GOT3 (cell line): ENCODE results near the gene DDX6.
"Not testable (repeated sequence)": the region's sequence is repeated elsewhere in the genome, so short reads cannot be mapped to it uniquely, and the experiment has no call there.

Source experiments
- DNase-seq: peaks from one replicate; lab custom pipeline; 2025; ENCODE audit warnings: mixed read lengths; lab: John Stamatoyannopoulos, UW

DDX6 gene

GRCh38 chr11:118791111-118791960 lies at the start of gene DDX6:
TSS of gene DDX6 (minus strand) at chr11:118791164. CDS start at chr11:118786251, 4,913 bp downstream.
- DNase-seq = peak; percentile 31

DNA sequence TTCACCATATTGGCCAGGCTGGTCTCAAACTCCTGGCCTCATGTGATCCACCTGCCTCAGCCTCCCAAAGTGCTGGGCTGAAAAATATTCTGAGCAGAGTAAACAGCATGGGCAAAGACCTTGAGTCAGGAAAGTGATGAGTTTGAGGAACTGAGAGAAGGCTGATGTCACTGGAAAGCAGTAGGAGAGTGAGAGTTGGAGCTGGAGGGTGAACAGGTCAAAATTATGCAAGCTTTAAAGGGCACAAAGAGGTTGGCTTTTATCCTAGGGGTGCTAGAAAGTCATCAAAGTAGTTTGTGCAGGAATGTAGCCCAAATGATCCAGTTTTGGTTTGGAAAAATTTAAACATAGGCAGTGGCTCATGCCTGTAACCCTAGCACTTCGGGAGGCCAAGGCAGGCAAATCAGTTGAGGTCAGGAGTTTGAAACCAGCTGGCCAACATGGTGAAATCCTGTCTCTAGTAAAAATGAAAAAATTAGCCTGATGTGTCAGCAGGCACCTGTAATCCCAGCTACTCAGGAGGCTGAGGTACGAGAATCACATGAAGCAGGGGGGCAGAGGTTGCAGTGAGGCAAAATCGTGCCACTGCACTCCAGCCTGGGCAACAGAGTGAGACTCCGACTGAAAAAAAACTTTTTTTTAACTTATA lies 48.1 kb upstream of the DDX6 start:
- no peak for DNase-seq

DNA sequence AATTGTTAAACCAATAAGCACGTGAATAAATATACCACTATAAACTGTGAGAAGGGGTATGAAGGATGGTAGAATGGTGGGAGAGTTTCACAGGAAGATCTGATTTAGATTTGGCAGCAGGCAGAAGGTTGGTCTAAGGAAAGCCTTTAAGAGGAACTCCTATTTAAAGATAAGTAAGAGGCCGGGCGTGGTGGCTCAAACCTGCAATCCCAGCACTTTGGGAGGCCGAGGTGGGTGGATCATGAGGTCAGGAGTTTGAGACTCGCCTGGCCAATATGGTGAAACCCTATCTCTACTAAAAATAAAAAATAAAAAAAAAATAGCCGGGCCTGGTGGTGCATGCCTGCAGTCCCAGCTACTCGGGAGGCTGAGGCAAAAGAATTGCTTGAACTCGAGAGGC lies 46.9 kb upstream of the DDX6 start:
- no peak for DNase-seq

GRCh38 chr11:118834427-118835028 lies 43.6 kb upstream of the DDX6 start:
- DNase-seq = no peak

GRCh38 chr11:118827118-118827517 lies 36.2 kb upstream of the DDX6 start:
- no peak for DNase-seq

DNA sequence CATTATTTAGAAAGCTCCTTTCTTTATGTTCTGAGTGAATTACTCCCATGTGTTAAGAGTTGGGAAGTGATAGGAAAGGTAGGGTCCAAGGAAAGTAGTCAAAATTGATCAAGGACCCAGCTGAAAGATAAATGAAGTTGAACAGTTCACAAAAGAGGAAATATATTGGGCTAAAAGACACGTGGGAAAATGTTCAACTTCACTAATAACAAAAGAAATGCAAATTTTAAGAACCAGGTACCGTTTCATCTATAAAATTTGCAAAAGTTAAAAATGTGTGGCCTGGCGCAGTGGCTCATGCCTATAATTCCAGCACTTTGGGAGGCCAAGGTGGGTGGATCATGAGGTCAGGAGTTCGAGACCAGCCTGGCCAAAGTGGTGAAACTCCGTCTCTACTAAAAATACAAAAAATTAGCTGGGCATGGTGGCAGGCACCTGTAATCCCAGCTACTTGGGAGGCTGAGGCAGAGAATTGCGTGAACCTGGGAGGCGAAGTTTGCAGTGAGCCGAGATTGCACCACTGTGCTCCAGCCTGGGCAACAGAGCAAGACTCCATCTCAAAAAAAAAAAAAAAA lies 32.1 kb upstream of the DDX6 start:
- DNase-seq = not testable (repeated sequence)

DNA sequence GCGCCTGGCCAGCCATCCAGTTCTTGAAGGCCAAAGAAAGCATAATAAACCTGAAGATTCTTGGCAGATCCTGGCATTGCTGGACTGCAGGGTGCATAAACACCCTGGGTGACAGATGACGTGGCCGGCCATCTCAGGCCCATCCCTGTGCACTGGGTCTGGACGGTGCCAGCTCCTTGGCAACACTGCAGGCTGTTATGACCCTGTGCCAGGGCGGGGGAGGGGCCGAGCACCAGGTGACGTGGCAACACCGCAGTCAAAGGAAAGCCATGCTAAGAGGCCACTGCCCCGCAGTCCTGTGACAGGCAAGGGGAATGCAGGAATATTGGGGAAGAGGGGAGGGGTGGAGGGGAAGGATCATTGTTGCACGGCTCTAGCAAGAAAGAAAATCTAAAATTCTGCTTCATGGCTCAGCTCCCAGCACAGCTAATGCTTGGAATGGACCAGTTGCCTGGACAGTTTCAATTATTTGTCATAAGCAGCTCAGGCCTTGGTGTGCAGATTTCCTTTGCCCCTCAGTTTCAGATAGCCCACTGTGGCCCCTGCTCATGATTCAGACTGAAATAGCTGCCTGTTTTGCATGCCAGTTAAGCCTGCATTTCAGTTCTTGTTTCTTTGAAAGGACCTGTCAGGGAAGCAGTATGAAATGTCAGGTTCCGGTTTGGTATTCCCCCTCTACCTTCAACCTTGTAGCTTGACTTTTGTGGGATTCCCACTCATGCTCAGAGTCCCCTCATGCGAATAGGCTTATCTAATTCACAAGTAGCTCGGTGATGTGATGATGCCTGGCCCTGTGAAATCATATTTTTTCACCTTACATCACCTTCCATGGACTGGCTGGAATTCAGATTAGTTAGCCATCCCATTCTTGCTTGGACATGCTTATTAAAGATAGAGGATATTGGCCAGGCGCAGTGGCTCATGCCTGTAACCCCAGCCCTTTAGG lies 29.7 kb upstream of the DDX6 start:
- DNase-seq = peak; percentile 28

GRCh38 chr11:118820025-118820379 lies 29.0 kb upstream of the DDX6 start:
- DNase-seq = not testable (repeated sequence)

DNA sequence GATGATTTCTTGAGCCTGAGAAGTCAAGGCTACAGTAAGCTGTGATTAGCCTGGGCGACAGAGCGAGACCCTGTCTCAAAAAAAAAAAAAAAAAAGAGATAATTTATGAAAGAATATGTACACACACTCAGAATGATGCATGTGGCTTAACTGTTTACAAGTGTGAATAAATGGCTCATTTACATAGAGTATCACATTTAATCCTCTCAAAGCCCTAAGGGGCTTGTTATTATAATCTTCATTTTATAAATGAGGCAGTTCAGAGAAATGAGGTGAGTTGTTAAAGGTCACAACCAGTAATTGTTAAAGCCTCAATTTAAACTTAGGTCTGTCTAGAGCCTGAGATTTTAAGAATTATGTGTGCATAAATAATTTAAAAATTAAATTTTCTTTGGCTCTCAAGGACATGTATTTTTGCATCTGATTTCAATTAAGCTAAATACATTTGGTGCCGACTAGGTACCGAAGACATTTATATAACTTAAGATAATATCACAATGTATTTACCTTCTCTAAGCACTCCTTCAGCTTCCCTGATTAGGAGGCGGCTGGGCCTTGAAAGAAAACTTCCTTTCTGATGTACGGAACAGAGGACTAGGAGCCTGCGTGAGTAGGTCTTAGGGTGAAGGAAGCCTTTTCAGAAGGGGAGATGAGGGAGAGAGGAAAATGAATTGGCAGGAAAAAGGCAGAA lies 28.5 kb upstream of the DDX6 start:
- DNase-seq = no peak

DNA sequence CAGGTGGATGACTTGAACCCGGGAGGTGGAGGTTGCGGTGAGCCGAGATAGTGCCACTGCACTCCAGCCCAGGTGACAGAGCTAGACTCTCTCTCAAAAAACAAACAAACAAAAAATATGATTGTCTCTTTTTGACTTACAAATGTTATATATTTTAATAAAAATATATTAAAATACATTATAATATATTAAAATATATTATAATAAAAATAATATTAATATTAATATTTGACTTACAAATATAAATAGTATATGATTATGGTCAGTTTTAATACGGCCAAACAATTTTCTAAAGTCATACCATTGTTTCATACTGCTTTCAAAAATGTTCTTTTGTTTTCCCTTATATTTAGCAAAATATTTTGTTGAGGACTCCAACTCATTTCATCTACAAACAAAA lies 27.2 kb upstream of the DDX6 start:
- DNase-seq = no peak

- DNase-seq = no peak
Observed at GRCh38 chr11:118813551-118813950, 22.6 kb upstream of the DDX6 start.

GRCh38 chr11:118812485-118812884 lies 21.5 kb upstream of the DDX6 start:
- no peak for DNase-seq

DNA sequence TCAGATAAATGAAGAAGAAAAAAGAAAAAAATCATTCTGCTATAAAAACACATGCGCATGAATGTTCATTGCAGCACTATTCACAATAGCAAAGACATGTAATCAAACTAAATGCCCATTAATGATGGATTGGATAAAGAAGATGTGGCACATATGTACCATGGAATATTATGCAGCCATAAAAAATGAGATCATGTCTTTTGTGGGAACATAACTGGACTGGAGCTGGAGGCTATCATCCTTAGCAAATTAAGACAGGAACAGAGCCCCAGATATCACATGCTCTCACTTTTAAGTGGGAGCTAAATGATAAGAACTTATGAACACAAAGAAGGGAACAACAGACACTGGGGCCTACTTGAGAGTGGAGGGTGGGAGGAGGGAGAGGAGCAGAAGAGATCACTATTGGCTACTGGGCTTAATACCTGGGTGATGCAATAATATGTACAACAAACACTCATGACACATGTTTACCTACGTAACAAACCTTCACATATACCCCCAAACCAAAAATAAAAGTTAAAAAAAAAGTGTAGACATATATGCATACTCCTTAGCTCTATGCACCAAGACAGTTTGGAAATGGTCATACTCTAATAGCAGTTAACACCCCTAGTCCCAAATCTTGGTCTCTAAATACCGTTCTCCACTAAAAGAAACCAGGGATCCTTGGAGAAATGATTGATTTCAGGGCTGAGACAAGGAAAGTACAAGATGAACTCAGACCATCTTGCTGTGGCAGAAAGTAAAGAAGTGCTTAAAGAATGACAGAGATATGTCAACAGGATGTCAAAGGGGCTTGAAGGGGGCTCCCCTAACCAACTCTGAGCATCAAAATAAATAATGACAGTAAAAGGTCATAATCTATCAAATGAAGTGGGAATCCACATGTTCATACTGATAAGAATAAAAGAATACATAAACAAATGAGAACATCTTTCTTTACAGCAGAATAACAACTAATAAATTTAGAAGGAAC lies 17.1 kb upstream of the DDX6 start:
- no peak for DNase-seq

GRCh38 chr11:118806400-118806799 lies 15.4 kb upstream of the DDX6 start:
- DNase-seq = no peak

- DNase-seq = no peak
Observed at GRCh38 chr11:118804094-118804493, 13.1 kb upstream of the DDX6 start.

GRCh38 chr11:118799372-118799771 lies 8.4 kb upstream of the DDX6 start:
- DNase-seq = no peak

DNA sequence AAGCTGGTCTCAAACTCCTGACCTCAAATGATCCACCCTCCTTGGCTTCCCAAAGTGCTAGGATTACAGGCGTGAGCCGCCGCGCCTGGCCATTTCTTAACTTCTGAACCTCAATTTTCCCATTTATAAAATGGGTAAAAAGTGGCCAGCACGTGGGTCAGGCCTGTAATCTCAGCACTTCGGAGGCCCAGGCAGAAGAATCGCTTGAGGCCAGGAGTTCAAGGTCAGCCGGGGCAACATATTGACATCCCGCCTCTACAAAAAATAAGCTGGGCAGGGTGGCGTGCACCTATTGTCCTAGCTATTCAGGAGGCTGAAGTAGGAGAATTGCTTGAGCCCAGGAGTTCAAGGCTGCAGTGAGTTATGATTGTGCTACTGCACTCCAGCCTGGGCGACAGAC lies 6.5 kb upstream of the DDX6 start:
- DNase-seq = no peak

- no peak for DNase-seq
Observed at GRCh38 chr11:118792570-118793124, 1.7 kb upstream of the DDX6 start.

- no peak for DNase-seq
Observed at GRCh38 chr11:118791961-118792569, 1.1 kb upstream of the DDX6 start.
